GM18517 (cell line): ENCODE data around the gene RAD17.
"Not testable (repeated sequence)": the region's sequence is repeated elsewhere in the genome, so short reads cannot be mapped to it uniquely, and the experiment has no call there.

Experiments used
- ATAC-seq: cut with Tn5 transposase; IDR thresholded peaks from one replicate; pipeline ENCODE4 v1.9.1; 2021; ENCODE audit warnings: mild to moderate bottlenecking, moderate library complexity; ENCODE audit not compliant: unreplicated experiment

RAD17 gene

DNA sequence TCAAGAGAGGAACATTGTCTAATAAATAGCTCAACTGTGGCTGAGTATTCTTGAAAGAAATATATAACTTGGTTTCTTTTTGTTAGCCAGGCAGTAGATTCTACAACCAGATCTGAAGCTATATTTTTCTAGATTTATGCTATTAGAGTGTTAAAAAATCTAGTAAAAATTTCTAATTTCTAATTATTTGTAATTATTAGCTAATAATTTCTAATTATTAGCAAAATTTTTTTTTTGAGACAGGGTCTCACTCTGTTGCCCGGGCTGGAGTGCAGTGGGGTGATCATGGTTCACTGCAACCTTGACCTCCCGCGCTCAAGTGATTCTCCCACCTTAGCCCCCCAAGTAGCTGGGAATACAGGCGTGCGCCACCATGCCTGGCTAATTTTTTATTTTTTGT, 2.8 kb downstream of the RAD17 start:
- no peak for ATAC-seq

DNA sequence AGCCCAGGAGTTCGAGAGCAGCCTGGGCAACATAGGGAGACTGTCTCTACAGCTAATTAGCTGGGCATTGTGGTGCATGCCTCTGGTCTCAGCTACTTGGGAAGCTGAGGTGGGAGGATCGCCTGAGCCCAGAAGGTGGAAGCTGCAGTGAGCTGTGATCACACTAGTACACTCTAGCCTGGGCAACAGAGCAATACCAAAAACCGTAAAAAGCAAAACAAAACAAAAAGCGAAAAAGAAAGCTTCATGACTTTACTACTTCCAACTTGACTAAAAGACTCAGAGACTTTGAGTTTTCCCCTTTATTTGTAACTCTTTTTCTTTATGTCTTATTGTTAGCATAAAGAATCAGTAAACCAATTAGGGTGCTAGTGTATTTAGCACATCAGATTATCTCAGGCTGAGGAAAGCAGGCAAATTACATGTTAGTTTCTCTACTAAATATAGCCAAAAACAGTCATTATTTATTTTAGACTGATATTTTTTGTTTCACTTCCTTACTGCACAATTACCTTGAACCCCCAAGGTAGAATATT, 5.4 kb downstream of the RAD17 start:
- peak; percentile 81 for ATAC-seq

DNA sequence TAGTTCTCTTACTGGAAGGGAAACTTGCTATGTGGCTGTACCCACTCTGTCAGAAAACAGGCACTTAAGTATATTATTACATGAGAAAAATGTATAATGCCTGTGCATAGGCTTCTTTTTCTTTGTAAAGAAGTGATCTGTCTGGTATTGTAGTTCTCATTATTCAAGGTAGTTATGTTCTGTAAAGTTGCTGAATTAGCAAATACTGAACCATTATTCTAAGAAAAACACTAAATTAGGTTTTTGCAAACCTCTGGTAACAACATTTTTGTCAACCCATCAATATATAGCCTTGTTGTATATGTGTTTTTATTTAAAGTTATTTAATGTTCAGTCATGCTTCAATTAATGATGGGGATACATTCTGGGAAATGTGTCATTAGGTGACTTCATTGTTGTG, 8.8 kb downstream of the RAD17 start:
- no peak for ATAC-seq

DNA sequence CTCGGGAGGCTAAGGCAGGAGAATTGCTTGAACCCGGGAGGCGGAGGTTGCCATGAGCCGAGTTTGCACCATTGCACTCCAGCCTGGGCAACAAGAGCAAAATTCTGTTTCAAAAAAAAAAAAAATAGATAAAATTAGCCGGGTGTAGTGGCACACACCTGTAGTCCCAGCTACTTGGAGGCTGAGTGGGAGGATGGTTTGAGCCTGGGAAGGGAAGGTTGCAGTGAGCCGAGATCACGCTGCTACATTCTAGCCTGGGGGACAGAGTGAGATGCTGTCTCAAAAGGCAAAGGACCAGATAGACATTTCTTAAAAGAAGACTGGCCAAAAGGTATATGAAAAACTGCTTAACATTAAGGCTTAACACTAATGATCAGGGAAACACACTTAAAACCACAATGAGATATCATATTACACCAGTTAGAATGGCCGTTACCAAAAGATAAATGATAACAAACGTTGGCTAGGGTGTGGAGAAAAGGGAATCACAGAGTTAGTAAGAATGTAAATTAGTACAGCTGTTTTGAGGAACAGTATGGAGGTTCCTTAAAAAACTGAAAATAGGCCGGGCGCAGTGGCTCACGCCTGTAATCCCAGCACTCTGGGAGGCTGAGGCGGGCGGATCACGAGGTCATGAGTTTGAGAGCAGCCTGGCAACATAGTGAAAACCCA, 35.2 kb downstream of the RAD17 start:
- no peak for ATAC-seq

DNA sequence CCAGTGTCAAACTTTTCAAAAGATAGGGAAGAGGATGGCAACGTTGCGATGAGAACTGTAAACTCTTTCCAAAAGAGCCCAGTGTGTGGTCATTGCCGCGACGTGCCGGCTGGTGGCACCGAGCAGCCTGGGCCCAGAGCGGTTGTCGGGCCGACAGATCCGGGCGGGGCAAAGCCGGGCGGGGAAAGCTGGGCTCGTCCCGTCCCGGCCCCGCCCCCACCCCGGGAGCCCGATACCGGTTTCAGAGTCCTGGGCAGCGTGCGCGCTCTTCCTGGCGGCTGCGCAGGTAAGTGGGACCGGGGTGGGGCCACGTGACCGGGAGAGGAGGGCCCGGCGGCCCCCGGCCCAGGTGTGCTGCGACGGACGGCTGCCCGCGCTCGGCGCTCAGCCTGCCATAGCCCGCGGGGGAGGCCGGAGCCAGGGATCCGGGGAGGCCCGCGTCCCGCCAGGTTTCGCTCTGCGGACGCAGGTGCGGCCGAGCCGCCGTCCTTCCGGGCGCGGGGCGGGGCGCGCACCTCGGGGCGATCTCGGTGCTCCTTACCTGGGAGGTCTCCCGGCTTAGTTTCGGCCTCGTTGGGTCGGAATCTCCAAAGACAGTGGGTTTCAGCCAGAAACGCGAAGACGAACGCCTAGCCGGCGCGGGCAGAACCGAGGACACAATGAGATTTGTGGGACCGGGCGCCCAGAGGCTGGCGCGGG, 45.4 kb downstream of the RAD17 start, which contains the start of gene MARVELD2:
TSS of gene MARVELD2 (plus strand) at position 232 of the 699 bp plus-strand sequence. CDS start 4,270 bp downstream, outside the sequence.
- peak; percentile 51 for ATAC-seq

DNA sequence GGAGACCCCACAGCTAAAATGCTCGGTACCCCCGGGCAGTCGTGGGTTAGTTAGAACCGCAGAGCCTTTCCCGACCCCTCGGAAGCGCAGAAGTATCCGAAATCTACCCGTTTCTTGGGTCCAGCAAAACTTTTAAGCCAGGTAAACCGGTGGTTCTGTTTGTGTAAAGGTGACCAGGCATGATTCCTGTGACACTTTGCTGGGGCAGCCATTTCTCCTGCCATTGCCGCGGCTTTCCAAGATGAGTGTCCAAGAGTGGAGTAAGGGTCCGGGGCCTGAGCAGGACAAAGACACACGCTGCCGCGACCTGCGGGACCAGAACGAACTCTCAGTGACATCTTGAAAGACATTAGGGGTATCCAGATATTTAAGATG, 46.0 kb downstream of the RAD17 start:
- no peak for ATAC-seq

DNA sequence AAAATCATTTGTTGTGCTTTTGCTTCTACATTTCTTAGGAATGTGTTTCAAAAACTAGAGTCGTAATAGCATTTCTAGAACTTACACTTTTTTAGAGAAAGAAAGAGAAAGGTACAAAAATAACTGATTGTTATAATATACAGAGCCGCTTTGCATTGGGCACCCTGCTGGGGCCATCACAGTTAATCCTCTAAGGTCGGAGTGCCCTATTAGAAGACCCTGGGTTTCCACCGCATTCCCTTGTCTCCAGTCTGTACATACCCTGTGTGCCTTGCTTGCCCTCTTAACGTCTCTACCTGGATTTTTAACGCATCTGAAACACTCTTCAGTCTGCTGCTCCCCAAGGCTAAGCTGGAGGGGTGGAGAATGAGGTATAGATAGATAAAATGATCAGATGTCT, 46.6 kb downstream of the RAD17 start:
- ATAC-seq: no peak

DNA sequence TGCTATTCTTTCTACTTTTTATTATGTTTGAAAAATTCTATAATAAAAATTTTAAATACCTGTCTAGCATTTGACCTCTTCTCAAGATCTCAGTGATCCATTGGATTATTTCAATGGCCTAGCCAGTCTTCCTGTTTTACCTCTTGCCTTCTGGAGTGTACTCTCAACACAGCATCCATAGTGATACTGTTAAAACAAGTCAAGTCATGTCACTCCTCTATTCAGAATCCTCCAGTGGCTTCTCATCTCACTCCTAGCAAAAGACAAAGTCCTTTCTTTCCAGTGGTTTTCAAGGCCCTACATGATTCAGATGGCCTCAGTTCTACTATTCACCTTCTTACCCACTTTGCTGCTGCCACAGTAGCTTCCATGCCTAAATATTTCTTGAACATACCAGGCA, 47.1 kb downstream of the RAD17 start:
- no peak for ATAC-seq

DNA sequence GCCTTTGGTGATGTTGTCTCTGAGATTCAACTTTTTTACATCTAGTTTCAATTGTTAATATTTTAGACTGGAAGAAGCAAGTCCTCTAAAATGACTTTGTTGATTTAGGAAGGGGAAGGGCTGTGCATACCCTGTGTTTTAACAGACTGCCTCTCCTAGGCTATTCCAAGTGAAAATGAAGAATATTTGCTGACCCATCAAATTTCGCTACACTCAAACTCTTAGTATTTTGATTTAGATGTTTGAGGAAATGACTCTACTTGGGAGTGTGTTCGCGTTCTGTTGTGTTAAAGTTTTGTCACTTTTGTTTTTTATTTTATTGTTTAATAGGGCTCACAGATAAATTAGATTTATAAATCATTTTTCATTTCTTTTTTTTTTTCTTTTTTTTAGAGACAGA, 48.9 kb downstream of the RAD17 start:
- ATAC-seq: no peak

DNA sequence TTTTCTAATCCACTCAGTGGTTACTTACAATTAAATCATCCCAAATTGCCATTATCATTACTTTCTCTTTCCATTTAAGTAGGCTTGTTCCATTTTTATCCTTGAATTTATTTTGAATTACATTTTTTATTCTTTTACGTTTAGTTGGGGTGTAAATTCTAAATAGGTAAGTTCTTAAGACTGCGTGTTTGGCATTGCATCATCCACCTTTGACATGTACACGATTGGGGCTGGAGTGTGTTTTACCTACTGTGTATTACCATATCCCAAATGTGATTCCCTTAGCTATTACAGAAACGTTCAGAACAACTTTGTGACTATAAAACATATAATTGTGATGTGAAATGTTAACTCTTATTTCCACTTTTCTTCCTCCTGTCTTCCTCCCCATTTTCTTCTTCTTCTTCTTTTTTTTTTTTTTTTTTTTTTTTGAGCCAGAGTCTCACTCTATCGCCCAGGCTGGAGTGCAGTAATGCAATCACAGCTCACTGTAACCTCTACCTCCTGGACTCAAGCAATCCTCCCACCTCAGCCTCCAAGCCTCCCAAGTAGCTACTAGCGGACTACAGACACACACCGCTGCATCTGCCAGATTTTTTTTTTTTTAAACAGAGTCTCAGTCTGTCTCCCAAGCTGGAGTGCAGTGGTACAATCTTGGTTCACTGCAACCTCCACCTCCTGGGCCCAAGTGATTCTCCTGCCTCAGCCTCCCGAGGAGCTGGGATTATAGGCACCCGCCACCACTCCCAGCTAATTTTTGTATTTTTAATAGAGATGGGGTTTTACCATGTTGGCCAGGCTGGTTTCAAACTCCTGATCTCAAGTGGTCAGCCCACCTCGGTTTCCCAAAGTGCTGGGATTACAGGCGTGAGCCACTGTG, 62.0 kb downstream of the RAD17 start:
- ATAC-seq: no peak

DNA sequence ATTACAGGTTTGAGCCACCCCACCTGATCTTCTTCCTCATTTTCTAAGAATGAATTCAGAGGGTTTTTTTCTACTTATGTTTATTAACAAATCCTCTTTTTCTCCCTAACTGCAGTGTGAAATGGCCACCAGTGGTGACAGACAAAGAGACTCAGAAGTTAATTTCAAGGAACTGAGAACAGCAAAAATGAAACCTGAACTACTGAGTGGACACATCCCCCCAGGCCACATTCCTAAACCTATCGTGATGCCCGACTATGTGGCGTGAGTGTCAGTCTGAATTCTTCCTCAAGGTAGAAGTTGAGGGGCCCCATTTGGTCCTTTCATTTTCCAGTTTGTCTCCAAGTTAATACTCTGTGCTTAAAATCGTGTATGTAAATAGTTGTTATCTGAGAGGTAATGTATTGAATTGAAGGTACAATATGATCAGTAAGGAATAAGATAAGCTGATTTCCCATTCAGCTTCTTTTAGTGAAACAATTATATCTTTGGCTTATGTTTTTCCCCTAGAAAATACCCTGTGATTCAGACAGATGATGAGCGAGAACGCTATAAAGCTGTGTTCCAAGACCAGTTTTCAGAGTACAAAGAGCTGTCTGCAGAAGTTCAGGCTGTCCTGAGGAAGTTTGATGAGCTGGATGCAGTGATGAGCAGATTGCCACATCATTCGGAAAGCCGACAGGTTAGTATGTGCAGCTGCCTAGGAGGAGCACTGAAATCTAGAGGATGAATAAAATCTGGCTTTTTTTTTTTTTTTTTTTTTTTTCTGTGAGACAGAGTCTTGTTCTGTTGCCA, 63.0 kb downstream of the RAD17 start:
- ATAC-seq: no peak

DNA sequence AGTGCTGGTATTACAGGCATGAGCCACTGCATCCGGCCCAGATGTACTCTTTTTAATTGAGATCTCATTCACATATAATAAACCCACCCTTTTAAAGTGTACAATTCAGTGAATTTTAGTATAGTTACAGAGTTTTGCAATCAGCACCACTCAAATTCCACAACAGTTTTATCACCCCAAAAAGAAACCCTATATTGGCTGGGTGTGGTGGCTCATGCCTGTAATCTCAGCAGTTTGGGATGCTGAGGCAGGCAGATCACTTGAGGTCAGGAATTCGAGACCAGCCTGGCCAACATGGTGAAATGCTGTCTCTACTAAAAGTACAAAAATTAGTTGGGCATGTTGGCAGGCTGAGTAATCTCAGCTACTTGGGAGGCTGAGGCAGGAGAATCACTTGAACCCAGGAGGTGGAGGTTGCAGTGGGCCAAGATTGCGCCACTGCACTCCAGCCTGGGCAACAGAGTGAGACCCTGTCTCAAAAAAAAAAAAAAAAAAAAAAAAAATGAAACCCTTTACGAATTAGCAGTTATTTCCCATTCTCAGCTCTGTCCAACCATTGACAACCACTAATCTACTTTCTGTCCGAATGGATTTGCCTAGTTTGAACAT, 65.8 kb downstream of the RAD17 start:
- not testable (repeated sequence) for ATAC-seq

DNA sequence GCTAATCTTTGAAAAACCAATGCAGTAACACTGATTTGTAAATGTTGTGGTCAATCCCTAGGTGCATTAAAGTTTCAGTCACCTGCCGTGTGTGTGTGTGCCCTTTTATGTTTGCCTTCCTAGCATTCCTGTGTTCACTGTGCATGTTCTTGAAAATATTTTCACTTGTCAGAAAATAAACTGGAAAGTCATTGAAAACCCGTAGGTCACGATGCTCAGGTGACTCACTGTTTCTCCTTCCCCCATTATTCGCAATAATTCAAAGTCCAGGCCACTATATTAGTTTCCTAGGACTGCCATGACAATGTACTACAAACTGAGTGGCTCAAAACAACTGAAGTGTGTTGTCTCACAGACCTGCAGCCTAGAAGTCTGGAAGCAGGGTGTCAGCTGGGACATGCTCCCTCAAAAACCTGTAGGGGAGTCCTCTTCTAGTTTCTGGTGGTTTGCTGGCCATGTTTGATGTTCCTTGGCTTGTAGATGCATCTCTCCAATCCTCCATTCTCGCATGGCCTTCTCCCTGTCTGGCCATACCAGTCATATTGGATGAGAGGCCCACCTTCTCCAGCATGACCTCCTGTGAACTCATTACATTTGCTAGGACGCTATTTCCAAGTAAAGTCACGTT, 74.6 kb downstream of the RAD17 start:
- ATAC-seq: no peak

DNA sequence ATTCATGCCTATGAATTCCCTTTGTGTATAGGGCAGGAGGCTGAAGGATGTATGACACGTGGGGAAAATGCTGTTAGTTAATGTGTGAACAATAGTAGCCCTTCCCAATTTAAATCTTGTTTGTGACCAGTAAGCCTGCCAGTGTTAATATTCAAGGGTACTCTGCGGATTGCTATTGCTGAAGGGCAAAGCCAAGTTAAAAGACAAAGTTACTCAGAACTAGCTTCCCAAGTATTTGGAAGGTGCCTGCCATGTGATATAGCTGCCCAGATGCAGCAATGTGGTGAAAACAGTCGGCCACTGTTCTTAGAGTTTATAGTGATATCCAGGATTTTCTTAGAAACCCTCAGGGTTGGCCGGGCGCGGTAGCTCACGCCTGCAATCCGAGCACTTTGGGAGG, 79.9 kb downstream of the RAD17 start:
- no peak for ATAC-seq

DNA sequence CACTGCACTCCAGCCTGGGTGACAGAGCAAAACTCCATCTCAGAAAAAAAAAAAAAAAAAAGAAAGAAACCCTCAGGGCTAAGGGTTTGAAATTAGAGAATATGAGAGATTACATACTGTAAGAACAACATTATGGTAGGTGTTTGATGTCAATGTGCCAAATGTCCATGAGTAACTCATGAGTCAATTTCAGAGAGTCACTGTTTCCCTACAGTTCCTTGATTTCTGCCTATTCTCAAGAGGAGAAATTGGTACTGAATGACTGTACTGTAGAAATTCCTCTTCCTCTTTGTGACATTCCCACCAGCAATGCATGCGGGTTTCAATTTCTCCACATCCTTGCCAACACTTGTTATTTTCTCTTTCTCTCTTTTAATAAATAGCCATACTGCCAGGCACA, 80.5 kb downstream of the RAD17 start:
- ATAC-seq: no peak

DNA sequence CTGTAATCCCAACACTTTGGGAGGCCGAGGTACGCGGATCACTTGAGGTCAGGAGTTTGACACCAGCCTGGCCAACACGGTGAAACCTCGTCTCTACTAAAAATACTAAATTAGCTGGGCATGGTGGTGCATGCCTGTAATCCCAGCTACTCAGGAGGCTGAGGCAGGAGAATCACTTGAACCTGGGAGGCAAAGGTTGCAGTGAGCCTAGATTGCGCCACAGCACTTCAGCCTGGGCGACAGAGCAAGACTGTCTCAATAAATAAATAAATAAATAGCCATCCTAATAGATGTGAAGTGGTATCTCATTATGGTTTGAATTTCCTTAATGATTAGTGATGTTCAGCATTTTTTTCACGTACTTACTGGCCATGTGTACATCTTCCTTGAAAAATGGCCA, 80.9 kb downstream of the RAD17 start:
- not testable (repeated sequence) for ATAC-seq

DNA sequence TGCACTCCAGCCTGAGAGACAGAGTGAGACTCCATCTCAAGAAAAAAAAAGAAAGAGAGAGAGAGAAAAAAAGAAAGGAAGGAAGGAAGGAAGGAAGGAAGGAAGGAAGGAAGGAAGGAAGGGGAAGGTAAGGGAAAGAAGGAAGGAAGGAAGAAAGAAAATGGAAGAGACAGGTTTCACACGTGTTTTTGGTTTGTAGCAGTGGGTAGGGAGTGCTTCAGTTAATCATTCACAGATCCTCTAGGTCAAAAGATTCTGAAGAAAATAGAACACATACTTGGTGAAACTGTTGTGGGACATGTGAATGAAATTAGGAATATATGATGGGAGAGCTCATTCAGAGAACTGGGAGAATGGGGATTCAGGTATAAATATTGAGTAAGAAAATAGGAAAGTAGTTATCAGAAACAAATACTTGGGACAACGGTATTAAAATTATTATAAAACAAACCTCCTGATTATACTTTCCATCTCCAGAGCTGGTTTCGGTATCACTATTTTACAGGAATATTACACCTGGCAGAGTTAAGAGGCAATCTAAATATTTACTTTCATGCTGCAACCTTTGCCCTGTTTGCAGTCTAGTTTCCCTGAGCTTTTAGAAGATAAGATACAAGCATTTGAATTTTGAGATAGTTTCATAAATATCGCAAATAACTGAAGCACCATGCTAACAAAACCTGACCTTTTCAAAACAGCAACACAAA, 82.5 kb downstream of the RAD17 start:
- ATAC-seq: no peak

DNA sequence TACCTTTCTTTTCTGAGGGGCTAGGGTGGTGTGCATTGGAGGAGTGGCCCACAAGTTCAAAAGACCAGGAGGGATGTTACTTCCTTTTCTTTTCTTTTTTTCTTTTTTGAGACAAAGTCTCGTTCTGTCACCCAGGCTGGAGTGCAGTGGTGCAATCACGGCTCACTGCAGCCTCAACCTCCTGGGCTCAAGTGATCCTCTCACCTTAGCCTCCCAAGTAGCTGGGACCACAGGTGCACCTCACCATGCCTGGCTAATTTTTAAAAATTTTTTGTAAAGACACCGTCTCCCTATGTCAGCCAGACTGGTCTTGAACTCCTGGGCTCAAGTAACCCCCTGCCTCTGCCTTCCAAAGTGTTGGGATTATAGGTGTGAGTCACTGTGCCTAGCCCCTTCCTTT, 83.9 kb downstream of the RAD17 start:
- not testable (repeated sequence) for ATAC-seq
